Calu3 (cell line): ENCODE measurements around the gene RAB11FIP4. TPM values are rescaled to one million over a fixed set of nuclear protein-coding genes. Genes with fewer than 3 reads are reported as not detected.

Experiments
- BruUV-seq: library from RNA; stranded (reverse); fragments of 400-500 nt; replicated peaks from 2 replicates; lab custom pipeline; 2021; lab: Mats Ljungman, UMichigan
- CTCF ChIA-PET: fragments of 300-600 bp; sonication (Branson Sonifier 250); formaldehyde crosslinking; loops from one replicate; lab custom pipeline; 2022; ENCODE audit warnings: antibody characterized with exemption; lab: Charles Lee
- DNase-seq: peaks from one replicate; pipeline ENCODE4 v3.0.0; 2022
- H3K27ac Mint-ChIP-seq: one replicate; pipeline ENCODE4 v1.8.0; 2022; ENCODE audit warnings: mixed read lengths; ENCODE audit not compliant: unreplicated experiment
- H3K27me3 Mint-ChIP-seq: one replicate; pipeline ENCODE4 v1.8.0; 2022; ENCODE audit warnings: mixed read lengths; ENCODE audit not compliant: unreplicated experiment
- H3K36me3 Mint-ChIP-seq: one replicate; pipeline ENCODE4 v1.8.0; 2022; ENCODE audit warnings: mild to moderate bottlenecking, moderate library complexity, mixed read lengths; ENCODE audit not compliant: insufficient read depth, unreplicated experiment
- H3K4me1 Mint-ChIP-seq: one replicate; pipeline ENCODE4 v1.8.0; 2022; ENCODE audit warnings: mild to moderate bottlenecking, low read depth, mixed read lengths; ENCODE audit not compliant: unreplicated experiment
- H3K4me3 Mint-ChIP-seq: one replicate; pipeline ENCODE4 v1.8.0; 2022; ENCODE audit warnings: mild to moderate bottlenecking, low read depth, moderate library complexity, mixed read lengths; ENCODE audit not compliant: unreplicated experiment
- H3K9me3 Mint-ChIP-seq: one replicate; pipeline ENCODE4 v1.8.0; 2022; ENCODE audit warnings: low read depth, mixed read lengths; ENCODE audit not compliant: unreplicated experiment
- intact Hi-C: fragments of 100-400 bp; cut with micrococcal nuclease; formaldehyde crosslinking; loops from one replicate; pipeline ENCODE4 v1.10.0; 2022; ENCODE audit not compliant: unreplicated experiment
- total RNA-seq: library from RNA; stranded (reverse); gene quantifications from 2 replicates; pipeline ENCODE4 v1.2.3, GENCODE V29; 2022
- TF ChIP-seq, protein P1 (sequence below): fragments of 200-600 bp; IDR thresholded peaks from one replicate; pipeline ENCODE4 v1.8.0; 2022; ENCODE audit warnings: antibody characterized with exemption; ENCODE audit not compliant: unreplicated experiment

RAB11FIP4 gene
- total RNA-seq, 1 experiment from 2014 or later = 27.9 TPM

DNA sequence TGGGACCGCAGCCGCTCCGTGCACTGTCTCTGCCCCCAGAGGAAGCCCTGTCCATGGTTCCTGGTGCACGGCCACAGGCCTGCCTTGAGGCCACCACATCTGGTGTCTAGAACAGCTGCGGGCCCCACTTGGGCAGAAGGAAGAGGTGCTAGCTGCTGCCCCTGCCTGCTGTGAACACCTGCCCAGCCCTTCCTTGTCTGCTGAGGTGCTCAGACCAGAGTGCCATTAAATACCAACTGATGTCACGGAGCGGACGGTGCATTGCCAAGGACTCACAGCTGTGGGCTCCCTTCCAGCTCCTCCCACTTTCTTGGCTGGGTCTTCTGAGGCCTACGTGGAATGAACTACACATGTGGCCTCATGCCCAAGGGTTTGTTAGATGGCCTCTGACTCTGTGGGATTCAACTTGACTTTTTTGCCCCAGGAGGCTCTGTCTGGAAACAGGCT, 146.1 kb downstream of the RAB11FIP4 start:
- Mint-ChIP-seq H3K27ac (no peak overlapping the region), H3K4me1 (peaks cover 8% of the 10 kb centered on the region), H3K36me3 (peaks cover 6% of the 10 kb centered on the region), H3K4me3 (no peak overlapping the region), H3K9me3 (no peaks in the 10 kb centered on the region), H3K27me3 (no peaks in the 10 kb centered on the region)
- no peak for DNase-seq
- intact Hi-C loops = no loop called here
- BruUV-seq = no TSS peak
- CTCF ChIA-PET = interaction anchor here (0.6 to 0.7 kb wide), 2 partner anchors 50 to 155 kb away, joined by 3 to 5 read pairs; no protein-coding TSS in a partner anchor
- TF ChIP-seq, protein P1, sequence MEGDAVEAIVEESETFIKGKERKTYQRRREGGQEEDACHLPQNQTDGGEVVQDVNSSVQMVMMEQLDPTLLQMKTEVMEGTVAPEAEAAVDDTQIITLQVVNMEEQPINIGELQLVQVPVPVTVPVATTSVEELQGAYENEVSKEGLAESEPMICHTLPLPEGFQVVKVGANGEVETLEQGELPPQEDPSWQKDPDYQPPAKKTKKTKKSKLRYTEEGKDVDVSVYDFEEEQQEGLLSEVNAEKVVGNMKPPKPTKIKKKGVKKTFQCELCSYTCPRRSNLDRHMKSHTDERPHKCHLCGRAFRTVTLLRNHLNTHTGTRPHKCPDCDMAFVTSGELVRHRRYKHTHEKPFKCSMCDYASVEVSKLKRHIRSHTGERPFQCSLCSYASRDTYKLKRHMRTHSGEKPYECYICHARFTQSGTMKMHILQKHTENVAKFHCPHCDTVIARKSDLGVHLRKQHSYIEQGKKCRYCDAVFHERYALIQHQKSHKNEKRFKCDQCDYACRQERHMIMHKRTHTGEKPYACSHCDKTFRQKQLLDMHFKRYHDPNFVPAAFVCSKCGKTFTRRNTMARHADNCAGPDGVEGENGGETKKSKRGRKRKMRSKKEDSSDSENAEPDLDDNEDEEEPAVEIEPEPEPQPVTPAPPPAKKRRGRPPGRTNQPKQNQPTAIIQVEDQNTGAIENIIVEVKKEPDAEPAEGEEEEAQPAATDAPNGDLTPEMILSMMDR = no peak

DNA sequence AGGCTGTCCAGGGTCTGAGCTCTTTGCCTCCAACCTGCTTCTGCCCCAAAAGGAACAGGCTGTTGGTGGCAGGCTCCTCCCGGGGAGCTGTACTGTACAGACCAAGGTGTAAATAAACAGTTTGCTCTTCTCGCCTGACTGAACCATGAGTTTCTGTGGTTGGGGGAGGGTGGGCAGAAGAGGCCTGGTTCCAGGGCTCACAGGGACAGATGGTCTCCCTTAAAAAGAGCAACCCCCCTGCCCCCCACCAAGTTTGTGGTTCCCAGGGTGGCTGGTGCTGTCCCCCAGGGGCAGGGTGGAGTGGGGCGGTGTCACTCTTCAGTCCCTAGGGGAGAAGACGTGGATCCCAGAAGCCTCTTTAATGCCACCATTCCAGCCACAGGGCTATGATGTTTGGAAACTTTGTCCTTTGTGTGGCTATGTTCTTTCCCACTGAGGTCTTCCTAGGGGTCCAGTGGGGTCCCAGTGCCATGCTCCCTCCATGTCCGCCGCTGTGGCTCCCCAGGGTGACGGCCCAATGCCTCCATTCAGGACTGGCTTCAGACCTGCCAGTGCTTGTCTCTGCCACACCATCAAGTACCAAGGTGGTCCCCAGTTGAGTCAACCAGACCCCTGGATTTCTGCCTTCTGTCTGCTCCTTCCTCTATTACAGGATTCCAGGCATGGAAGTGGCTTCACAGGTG, 146.7 kb downstream of the RAB11FIP4 start:
- BruUV-seq = no TSS peak
- Mint-ChIP-seq H3K27me3 (no peaks in the 10 kb centered on the region), H3K4me3 (no peak overlapping the region), H3K36me3 (peaks cover 6% of the 10 kb centered on the region), H3K27ac (no peak overlapping the region), H3K9me3 (no peaks in the 10 kb centered on the region), H3K4me1 (peaks cover 5% of the 10 kb centered on the region)
- DNase-seq = no peak
- CTCF ChIA-PET = interaction anchor here (0.6 kb wide), 1 partner anchor 155 kb away, joined by 5 read pairs; no protein-coding TSS in a partner anchor
- intact Hi-C loops = no loop called here
- TF ChIP-seq, protein P1 = no peak

DNA sequence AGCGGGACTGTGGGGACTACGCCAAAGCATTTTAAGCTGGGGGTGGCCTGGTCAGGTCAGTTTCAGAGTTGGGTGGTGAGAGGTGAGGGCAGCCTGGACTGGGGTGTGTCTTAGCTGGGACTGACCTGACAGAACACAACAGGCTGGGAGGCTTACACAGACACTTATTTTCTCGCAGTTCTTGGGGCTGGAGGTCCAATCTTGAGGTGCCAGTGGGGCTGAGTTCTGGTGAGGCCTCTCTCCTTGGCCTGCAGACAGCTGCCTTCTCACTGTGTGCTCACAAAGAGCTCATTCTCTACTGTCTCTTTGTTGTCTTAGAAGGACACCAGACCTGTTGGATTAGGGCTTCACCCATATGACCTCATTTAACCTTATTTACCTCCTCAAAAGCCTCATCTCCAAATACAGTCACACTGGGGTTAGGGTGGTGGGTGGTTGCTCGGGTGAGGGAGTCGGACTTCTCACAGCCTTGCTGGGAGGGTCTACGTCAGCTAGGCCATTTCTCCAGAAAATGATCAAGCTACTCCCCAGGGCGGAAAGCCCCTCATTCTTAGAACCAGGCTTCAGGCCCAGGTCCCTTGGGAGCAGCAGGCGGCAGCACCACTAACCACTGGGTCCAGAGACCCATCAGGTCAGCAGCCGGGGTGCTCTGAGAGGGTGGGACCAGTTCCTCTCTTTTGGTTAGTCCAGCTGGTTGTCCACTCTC, 149.3 kb downstream of the RAB11FIP4 start:
- intact Hi-C loops = no loop called here
- BruUV-seq = no TSS peak
- H3K4me1 Mint-ChIP-seq = no peaks in the 10 kb centered on the region
- H3K27me3 Mint-ChIP-seq = no peaks in the 10 kb centered on the region
- no peaks in the 10 kb centered on the region for H3K36me3 Mint-ChIP-seq
- no peak overlapping the region for H3K4me3 Mint-ChIP-seq
- CTCF ChIA-PET = interaction anchor here (0.6 kb wide), 1 partner anchor 16 kb away, joined by 6 read pairs; no protein-coding TSS in a partner anchor
- TF ChIP-seq, protein P1 = no peak
- H3K9me3 Mint-ChIP-seq = no peaks in the 10 kb centered on the region
- H3K27ac Mint-ChIP-seq = no peak overlapping the region
- DNase-seq = no peak

DNA sequence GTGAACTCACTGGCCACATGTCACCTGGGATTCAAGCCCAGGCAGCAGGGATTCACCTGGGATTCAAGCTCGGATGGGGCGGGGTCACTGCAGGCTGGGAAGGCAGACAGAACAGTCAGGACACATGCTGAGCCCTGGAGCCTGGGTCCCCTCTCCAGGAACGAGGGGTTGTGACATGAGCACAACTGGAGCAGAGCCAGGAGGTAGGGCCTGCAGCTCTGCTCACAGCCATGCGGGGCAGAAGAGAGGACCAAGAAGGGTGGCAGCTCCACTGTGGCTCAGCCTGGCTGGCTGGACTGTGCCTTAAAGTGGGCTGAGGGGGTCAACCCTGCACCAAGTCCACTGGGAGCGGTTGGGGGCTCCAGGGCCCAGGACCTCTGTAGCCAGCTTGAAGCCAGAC, 150.1 kb downstream of the RAB11FIP4 start:
- peak; percentile 30 for DNase-seq
- Mint-ChIP-seq H3K4me3 (no peak overlapping the region), H3K27me3 (no peaks in the 10 kb centered on the region), H3K36me3 (no peaks in the 10 kb centered on the region), H3K27ac (no peak overlapping the region), H3K4me1 (no peaks in the 10 kb centered on the region), H3K9me3 (no peaks in the 10 kb centered on the region)
- CTCF ChIA-PET = no interaction called here
- intact Hi-C loops = no loop called here
- TF ChIP-seq, protein P1 = no peak
- no TSS peak for BruUV-seq
